Kidney (tissue), 14 donors: Measurements from ENCODE around the gene FASLG. TPM values are rescaled to one million over a fixed set of nuclear protein-coding genes. Genes with fewer than 3 reads are reported as not detected.

Source experiments
- DNase-seq, 5 donors: peaks; one replicate each; pipeline ENCODE4 v3.0.0-alpha.2; 2013 to 2020
- FAIRE-seq: peaks from 2 replicates; lab custom pipeline; 2012; peaks lifted over from hg19 to GRCh38; lab: Jason Lieb, UNC
- H3K27ac ChIP-seq, 2 donors: one replicate each; pipeline ENCODE4 v1.7.0; 2013; ENCODE audit warnings: low read depth in 2 of 2, low read length in 2 of 2, inconsistent platforms in 1 of 2
- H3K27me3 ChIP-seq: one replicate; pipeline ENCODE4 v1.7.1; 2013; ENCODE audit warnings: low read length, inconsistent platforms; ENCODE audit not compliant: control insufficient read depth, insufficient read depth
- H3K36me3 ChIP-seq, 3 donors: one replicate each; pipeline versions ENCODE4 v1.7.0 to v1.7.1; 2013; ENCODE audit warnings: low read length in 3 of 3, control low read depth in 1 of 3, inconsistent platforms in 1 of 3; ENCODE audit not compliant: insufficient read depth in 3 of 3, control insufficient read depth in 2 of 3
- H3K4me1 ChIP-seq, 3 donors: one replicate each; pipeline versions ENCODE4 v1.7.0 to v1.7.1; 2013; ENCODE audit warnings: low read length in 3 of 3, inconsistent platforms in 1 of 3, low read depth in 1 of 3; ENCODE audit not compliant: control insufficient read depth in 2 of 3, insufficient read depth in 2 of 3
- H3K4me3 ChIP-seq, 3 donors: one replicate each; pipeline versions ENCODE4 v1.7.0 to v1.8.1; 2013; ENCODE audit warnings: low read length in 3 of 3, control low read depth in 1 of 3, inconsistent platforms in 1 of 3
- H3K9ac ChIP-seq, 3 donors: one replicate each; pipeline versions ENCODE4 v1.7.0 to v1.7.1; 2013; ENCODE audit warnings: low read length in 3 of 3, control low read depth in 1 of 3, inconsistent platforms in 1 of 3
- H3K9me3 ChIP-seq, 3 donors: one replicate each; pipeline versions ENCODE4 v1.7.0 to v1.7.1; 2013; ENCODE audit warnings: low read length in 3 of 3, control low read depth in 1 of 3, inconsistent platforms in 1 of 3; ENCODE audit not compliant: control insufficient read depth in 2 of 3, insufficient read depth in 1 of 3
- intact Hi-C: fragments of 100-400 bp; cut with DNase I; formaldehyde crosslinking; loops from one replicate; pipeline ENCODE4 v1.11.1; 2022
- polyA plus RNA-seq: library from polyadenylated mRNA; stranded (reverse); fragments of 350-450 nt; fragmentation: Illumina TruSeq; extraction: RNeasy Lipid Tissue Mini Kit (QIAGEN cat#74804); gene quantifications from one replicate; pipeline ENCODE4 v1.2.3, GENCODE V29; 2014; ENCODE audit warnings: low read depth, low replicate concordance; ENCODE audit not compliant: insufficient read depth
- total RNA-seq: library from RNA; stranded (reverse); fragmentation: NEBNext Ultra II Directional; extraction: Animal tissue kit (Norgen Biotek cat#: 25700); gene quantifications from one replicate; pipeline ENCODE4 v1.2.1, GENCODE V29; 2021
- TF ChIP-seq, protein P1 (sequence below): IDR thresholded peaks from 3 replicates; pipeline ENCODE4 v1.5.1; 2012; ENCODE audit warnings: mild to moderate bottlenecking, moderate library complexity, borderline replicate concordance; ENCODE audit not compliant: insufficient read depth; ENCODE audit errors: extremely low read depth
- donor health status: control.
- donor health status: control.
- donor health status: control.
- donor health status: control.
- donor health status: control.
- donor health status: DM: yes; HTN: yes; CAD: no.
- donor health status: Normal renal cell carcinoma (clear cell type).

The FASLG gene
- total and polyA plus RNA-seq, 2 donors from 2014 or later, result 0.50 TPM; not detected in 1

GRCh38 chr1:172630056-172630818 is 28.7 kb upstream of the FASLG start:
- TF ChIP-seq, protein P1, sequence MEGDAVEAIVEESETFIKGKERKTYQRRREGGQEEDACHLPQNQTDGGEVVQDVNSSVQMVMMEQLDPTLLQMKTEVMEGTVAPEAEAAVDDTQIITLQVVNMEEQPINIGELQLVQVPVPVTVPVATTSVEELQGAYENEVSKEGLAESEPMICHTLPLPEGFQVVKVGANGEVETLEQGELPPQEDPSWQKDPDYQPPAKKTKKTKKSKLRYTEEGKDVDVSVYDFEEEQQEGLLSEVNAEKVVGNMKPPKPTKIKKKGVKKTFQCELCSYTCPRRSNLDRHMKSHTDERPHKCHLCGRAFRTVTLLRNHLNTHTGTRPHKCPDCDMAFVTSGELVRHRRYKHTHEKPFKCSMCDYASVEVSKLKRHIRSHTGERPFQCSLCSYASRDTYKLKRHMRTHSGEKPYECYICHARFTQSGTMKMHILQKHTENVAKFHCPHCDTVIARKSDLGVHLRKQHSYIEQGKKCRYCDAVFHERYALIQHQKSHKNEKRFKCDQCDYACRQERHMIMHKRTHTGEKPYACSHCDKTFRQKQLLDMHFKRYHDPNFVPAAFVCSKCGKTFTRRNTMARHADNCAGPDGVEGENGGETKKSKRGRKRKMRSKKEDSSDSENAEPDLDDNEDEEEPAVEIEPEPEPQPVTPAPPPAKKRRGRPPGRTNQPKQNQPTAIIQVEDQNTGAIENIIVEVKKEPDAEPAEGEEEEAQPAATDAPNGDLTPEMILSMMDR, result no peak
- intact Hi-C loops, result no loop called here
- H3K4me3 ChIP-seq, result no peak overlapping the region
- no peak for FAIRE-seq
- no peak for DNase-seq
- no peaks in the 10 kb centered on the region for H3K4me1 ChIP-seq
- H3K36me3 ChIP-seq, result no peaks in the 10 kb centered on the region
- H3K9ac ChIP-seq, result no peak overlapping the region
- no peak overlapping the region for H3K27ac ChIP-seq
- H3K27me3 ChIP-seq, result no peaks in the 10 kb centered on the region
- no peaks in the 10 kb centered on the region for H3K9me3 ChIP-seq

DNA sequence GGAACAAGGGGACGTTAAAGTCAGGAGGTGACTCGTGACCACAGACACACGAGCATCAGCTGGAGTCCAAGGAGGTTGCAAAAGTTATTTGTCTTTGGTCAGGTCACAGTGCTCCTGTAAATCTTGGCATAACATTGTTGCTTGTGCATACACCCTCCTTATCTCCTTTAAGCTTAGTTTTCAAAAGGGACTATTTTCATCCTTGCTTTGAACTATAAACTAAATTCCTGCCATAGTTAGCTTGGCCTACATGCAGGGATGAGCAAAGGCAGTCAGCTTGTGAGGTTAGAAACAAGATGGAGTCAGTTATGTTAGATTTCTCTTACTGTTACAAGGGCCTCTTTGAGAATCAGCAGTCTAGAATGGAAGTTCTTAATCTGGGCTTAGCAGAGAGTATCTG is 28.0 kb upstream of the FASLG start:
- FAIRE-seq, result no peak

GRCh38 chr1:172637522-172637921 is 21.4 kb upstream of the FASLG start:
- FAIRE-seq, result no peak
- no peaks in the 10 kb centered on the region for H3K27me3 ChIP-seq
- no peak overlapping the region for H3K4me3 ChIP-seq
- no peak overlapping the region for H3K9ac ChIP-seq
- TF ChIP-seq, protein P1, result no peak
- H3K4me1 ChIP-seq, result no peaks in the 10 kb centered on the region
- intact Hi-C loops, result no loop called here
- H3K9me3 ChIP-seq, result no peaks in the 10 kb centered on the region
- no peak for DNase-seq
- H3K36me3 ChIP-seq, result no peaks in the 10 kb centered on the region
- H3K27ac ChIP-seq, result no peak overlapping the region

More for the DNA sequence above, 28.0 kb upstream of the FASLG start:
- Histone ChIP-seq H3K27me3 (no peaks in the 10 kb centered on the region), H3K4me1 (no peaks in the 10 kb centered on the region), H3K36me3 (no peaks in the 10 kb centered on the region), H3K27ac (no peak overlapping the region), H3K4me3 (no peak overlapping the region), H3K9me3 (no peaks in the 10 kb centered on the region), H3K9ac (no peak overlapping the region)
- TF ChIP-seq, protein P1, result no peak
- intact Hi-C loops, result no loop called here
- no peak for DNase-seq
